Islet precursor cell (in vitro differentiated cells): ENCODE measurements around the gene GPR158.

Experiments used
- DNase-seq: peaks from one replicate; pipeline ENCODE4 v3.0.0-alpha.2; 2018

Gene GPR158

DNA sequence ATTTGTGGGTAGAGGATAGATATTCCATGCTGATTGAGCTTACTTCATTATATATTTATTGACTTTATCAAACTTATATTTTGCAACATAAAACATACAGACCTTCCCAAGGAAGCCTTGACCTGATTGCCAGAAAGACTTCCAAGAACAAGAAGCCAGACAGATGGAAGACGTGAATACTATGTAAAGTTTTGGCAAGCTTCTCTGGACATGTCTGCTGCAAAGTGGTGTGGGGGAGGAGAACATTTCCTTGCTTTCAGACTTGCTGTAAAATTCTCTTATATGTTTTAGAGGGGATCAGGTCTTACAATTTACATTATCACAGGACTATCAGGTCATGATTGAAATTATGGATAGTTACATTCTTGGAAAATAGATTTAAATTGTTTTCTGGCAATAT, 23.4 kb downstream of the GPR158 start:
- no peak for DNase-seq

DNA sequence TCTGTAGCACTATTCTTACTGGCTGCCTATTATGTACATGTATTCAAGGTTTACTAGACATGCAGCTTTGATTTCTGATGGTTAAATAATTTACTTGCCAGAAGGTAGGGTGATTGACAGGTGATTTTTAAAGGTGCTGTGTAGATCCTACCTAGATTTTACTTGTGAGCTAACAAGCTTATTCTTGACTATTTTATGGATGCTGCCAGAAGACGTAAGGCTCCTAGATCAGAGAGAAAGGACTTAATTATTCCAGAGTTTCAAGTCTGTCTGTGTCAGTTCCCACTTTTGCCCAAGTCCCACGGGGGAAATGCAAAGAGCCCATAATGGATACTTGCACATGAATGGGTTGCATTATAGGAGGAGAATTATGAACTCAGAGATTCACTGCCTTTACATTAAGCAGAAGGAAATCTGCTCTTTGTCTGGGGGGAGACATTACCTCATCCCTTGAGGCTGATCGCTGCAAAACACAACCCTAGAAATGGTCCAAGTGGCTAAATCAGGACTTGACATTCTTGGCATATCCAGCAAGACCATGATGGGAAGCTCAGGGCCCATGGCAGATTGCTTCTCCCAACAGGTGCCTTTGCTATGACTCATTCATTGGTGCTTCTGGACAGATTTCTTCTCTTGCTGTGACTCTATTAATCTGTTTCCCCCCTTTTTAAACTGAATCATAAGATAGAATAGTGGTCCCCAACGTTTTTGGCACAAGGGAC, 32.1 kb downstream of the GPR158 start:
- DNase-seq = peak; percentile 57

DNA sequence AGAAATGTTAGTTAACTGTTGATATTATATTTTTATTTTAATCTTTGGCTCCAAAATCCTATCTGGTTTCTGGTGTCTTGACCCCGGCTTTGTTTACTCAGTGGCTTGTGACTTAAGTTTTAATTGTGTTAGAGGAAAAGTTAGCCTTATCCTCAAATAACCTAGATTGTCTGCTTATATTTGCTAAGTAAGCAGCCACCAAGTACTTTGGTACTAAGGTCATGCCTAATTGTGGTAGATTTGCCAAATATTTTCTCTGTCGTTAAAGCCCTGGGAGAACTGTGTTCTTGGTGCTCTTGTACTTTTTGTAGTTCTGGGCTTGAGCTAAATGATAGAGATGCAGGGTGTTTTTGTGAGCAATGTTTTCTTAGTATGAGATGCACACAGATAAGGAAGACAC, 34.8 kb downstream of the GPR158 start:
- DNase-seq = no peak

DNA sequence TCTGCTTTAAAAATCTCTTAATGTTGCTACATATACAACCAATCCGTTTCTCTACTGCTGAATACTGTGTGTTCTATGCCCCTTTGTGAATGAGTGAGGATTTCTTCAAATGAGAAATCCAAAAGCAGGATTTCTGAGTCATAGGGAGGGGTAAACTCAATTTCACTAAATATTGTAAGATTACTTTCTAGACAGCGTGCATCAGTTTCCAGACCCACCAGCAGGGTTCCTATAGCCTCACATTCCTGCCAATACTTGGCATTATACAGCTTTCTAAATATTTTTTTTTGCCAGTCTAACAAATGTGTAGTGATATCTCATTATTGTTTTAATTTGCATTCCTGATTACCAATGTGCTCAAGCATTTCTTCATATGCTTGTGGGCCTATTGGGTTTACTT, 35.5 kb downstream of the GPR158 start:
- no peak for DNase-seq

DNA sequence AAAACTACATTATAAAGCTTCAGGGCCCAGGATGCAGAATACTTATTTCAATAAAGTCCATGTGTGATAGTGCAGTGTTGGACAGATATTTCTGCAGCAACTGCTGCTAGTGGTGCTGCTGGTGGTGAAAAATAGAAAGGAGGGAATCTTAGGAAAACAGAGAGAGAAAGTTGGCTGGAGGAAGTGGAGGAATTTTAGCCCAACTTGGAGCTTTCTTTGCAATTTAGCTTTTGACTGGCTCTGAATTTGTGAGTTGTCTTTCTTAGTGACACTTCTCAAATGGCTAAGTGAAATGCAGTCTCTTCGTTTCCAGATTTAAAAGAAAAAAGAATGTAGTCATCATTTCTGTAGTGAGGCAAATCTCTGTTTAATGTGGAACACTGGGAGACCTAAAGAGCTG, 45.4 kb downstream of the GPR158 start:
- DNase-seq = no peak

DNA sequence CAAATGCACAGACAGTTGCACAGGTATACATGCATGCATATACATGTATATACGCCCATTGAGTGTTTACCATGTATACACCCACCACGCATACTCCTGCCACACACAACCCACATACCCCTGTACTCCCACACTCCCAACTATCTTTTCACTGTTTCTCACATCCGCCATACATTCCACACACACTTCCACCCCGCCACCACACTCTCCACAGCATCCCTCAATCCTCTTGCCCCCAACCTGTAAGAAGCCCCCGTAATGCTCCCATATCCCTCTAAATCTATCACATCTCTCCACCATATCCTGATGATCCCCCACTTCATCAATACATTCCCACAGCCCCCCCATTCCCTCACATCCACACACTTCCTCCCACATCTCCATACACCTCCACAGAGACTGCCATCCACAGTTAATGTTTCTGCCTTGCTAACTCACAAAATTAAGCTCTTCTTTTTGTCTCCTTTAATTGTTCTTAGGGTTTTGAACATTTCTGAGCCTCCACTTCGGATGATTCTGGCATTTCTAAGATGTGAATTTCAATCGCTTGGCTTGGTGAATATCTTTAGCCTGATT, 47.4 kb downstream of the GPR158 start:
- DNase-seq = no peak

DNA sequence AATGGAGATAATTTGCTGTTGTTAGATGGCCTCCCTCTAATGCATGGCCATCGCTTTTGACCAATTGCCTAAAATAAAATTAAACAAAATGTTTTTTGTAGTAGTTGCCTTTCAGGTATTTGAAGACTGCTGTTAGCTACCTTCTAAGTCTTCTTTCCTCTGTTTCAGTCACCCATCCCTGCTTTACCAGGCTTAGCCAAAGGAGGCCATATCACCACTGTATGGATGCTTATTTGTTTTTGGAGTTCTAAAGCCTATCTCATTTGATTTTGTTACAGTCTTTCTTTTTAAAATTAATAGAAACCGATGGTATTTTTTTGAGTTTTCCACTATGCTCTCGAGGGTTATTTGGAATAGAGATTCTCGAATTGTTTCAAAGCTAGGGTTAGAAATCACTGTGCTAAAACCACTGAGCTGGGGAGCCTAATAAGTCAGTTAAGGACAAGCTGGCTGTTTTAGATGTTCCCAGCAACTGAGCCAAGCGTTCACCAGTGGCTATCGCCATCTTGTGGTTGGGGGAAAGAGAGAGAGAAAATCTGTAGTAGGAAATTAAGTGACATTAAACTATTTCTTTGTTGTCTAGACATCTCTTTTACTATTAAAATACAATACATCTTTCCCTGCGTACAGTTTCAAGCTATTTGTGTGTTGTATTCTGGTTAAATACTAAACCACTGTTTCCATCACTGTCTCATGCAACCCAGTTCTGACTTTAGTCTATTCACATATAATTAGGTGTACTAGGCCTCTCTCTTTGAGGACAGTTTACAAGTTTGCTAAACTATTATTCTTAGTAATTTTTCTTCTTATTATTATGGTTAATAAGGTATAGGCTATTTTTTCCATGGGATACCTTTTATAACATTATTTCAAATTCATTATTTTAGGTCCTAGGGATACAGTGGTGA, 52.2 kb downstream of the GPR158 start:
- peak; percentile 59 for DNase-seq

DNA sequence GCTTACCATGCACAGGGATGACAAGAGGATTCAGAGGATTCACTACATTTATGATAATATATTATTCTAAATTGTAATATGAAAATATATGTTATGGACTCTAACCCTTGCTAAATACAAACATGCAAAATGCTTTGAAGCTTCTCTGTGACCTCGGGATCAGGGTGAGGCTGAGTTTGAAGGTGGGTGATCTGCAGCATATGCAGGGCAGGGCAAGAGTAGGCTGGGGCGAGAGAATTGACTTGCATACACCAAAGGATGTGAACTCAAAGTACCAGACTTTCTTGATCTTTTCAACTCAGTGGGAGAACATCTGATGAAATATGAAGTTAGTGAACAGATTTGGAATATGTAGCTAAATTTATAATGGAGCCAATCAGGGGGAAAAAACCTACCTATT, 57.0 kb downstream of the GPR158 start:
- no peak for DNase-seq

DNA sequence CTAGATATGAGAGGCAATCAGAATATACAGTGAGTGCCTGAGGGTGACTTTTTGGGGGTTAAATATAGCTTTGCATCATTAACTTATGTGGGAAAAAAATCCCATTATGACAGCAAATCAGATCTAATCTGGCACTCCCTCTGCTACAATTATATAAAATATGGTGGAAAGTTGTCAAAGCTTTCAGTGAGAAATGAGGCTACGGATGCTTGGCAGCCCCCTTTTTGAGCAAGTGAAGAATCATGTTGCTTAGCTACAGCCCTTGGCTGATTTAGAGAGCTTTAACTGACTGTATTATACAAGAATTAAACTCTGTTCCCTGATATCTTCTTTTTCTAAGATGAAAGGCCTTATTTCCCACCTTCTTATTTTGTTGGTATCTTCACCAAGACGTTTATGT, 57.4 kb downstream of the GPR158 start:
- no peak for DNase-seq

DNA sequence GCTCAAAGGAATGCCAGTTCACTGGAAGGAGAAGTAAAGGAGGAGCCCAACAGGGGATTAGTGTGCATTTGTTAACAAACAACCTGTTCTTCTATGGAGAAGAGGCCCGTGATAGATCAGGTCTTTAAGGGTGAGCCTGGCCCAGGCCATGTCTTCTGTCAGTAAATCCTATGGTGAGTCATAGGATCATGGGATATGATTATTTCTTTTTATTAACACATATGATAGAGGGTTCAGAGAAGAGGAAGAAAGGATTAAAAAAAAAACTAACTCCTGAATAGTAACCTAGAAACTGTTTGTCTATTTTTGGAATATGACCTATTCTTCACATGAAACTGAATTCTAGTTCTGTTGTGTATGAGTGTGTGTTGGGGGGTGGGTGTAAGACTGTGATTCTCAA, 70.4 kb downstream of the GPR158 start:
- no peak for DNase-seq

DNA sequence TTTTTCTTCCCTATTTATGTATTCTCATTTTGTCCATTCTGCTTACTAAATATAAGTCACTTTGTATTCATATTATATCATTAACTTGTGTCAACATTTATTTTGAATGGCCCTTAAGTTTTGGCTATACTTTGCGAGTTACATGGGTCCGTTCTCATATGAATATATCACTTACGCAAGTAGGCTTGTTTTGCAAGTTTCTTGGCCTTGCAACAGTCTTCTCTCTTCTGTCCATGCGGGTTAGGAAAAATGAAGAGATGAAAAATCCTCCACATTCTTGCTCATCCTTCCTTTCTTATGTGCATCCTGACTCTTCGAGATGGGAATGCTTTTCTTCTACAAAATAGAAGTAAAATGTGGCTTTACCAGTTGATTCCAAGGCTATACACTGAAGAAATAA, 82.8 kb downstream of the GPR158 start:
- DNase-seq = no peak

DNA sequence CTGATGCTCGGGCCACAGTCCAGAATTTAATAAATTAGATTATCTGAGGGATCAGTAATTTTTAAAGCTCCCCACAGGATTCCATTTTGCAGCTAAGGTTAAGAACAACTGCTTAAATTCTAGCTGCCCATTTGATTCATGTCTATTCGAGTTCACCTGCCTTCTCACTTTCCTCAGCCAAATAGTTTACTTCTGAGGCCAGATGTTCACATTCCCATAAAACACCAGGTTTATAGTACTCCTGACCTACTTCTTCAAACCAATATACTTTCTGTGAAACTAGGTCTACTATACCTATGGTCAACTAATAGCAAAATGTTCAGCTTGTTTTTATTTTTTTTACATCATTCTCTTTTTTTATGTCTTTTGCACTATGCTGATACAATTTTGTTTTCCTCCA, 86.3 kb downstream of the GPR158 start:
- no peak for DNase-seq

DNA sequence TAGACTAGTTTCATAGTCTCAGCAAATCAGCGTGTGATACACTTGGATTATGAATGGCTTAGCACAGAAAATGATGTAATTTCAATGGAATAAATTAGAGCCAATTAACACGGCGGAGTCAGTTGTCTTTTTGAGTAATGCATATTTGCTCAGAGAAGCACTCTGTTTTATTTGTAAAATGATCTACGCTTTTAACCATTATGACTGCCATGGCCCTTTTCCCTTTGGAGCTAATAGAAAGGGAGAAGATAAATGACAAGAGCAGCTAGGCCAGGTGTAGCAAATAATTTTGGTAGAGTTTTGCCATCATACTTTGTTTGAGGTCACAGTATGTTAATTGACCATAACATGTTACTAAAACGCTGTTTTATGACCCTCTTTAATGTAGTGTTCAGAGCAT, 86.8 kb downstream of the GPR158 start:
- no peak for DNase-seq

DNA sequence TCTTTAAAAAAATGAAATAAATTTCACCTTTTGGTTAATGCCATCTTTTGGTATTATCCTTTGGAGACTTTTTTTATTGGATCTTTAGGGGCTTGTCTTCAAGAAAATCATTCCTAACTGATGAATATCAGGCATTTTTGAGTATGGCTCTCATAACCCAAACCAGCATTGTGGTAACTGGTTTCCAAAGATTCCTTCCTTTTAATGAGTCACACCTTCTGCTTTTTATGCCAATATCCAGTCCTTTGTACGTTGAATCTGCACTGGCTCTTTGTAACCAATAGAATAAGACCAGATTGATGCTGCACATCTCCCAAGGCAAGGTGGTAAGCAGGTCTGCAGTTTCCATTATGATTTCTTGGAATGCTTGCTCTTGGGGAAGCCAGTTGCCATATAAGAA, 89.1 kb downstream of the GPR158 start:
- DNase-seq = no peak

DNA sequence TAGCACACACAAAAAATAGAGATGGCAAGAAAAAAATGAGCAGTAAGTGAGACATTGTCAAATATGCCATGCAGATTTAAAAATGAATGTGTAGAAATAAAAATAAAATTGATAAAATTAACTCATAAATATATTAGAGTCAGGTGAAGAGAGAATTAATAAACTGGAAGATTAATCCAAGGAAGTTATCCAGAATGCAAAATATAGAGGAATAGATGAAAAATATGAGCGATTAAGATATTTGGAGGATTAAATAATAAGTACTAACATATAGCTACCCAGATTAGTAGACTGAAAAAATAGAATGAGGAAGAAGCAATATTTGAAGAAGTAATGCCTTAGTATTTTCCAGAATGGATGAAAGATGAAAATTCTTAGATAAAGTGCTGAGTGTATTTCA, 103.4 kb downstream of the GPR158 start:
- no peak for DNase-seq

DNA sequence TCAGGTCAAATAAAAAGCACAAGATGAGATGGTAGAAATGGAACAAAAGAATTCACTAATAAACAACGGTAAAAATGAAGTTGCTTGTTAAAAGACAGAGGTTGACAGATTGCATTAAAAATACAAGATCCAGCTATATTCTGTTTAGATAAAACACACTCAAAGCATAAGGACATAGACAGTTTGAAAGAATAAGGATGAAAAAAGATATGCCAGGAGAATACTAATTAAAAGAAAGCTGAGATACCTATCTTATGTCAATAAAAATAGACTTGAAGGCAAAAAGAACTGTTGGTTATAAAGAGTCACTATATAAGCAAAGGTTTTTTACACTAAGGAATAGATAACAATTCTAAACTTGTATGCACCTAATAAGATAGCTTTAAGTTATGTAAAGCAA, 105.3 kb downstream of the GPR158 start:
- DNase-seq = no peak

DNA sequence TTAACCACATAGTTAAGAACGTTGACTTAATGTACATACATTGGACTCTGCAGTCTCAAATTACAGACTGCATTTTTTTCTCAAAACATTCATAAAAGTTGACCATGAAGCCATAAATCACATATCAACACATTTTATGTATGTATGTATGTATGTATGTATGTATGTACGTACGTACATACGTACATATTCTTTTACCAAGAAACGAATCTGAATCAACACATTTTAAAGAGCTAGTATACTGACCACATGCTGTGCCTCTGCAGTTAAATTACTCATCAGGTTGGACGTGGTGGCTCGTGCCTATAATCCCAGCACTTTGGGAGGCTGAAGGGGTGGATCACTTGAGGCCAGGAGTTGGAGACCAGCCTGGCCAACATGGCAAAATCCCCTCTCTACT, 105.8 kb downstream of the GPR158 start:
- no peak for DNase-seq

DNA sequence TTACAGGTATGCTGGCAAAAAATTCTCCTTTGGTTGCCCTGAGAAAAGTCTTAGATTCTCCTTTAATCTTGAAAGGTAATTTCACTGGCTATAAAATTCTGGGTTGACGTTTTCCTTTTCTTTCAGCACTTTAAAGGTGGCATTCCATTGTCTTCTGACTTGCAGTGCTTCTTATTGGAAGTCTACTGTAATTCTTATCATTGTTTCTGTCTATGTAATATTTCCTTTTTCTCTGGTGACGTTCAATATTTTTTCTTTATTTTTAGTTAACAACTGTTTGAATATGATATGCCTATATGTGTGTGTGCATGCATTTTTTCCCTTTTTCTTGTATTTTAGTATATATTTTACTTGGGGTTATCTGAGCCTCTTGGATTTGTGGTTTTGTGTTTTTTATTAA, 111.0 kb downstream of the GPR158 start:
- no peak for DNase-seq

DNA sequence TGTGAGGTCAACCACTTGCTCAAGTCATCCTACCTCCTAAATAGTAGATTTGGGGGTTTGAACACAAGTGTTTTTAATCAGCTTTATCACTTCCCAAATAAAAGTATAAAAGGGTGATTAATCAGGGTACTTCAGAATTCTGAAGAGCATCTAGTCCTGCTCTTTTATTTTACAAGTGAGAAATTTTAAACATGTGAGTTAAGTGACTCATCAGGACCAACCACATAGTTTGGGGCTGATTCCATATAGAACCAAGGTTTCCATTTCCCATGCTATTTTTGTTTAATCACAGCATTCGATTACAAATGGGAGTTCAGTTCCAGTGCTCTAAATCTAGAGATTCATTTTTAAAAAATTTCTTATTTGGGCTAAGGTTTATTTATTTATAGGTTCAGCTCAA, 113.4 kb downstream of the GPR158 start:
- no peak for DNase-seq

DNA sequence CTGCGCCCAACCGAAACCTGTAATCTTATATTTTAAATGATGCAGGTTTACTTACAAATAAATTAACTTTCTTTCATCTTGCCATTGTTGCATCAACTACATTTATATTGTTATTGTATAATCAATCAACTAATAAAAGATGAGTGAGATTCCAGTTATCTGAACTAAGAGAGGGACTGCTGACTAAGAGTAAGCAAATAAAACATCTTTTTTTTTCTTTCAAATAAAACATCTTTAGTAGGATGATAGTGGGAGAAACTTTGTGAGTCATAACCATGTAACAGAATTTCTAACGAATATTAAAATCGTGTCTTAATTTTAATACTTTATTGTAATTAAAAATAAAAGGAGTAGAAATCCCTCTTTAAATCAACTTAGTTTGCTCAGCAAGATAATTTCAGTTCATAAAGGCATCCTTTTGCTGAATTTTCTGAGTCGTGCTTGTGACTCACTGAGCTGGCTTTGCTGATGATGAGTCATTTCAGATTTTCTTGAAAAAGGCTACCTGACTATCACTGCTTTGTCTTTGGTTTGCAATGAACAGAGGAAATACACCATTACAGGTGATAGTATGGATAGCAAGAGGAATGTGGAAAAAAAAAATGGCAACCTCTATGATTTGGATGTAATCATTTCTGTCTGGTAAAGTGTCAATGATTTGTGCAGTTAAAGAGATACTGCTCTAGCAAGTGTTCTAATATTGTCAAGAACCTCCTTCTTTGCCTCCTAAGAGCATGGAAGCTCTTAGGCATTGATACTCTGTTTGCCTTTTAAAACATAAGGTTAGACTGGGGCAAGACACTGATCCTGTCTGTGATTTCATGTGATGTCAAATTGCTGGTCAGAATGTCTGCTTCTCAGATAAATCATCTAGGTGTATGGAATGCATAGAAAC, 119.5 kb downstream of the GPR158 start:
- peak; percentile 48 for DNase-seq

DNA sequence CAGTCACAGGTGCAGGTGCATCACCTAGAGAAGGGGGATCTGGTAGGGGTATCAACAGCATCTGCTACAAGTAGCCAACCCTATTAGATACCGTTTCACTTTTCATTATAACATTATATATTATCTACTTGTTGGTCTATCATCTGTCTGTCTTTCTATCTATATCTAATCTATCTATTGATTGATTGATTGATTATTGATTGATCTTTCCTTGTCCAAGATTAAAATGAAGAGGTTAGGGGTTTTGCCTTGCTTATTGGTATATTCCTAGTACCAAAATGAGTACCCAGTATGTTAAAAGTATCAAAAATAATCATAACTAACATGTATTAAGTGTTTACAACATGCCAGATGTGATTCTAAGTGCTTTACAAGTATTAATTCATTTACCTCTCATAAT, 121.5 kb downstream of the GPR158 start:
- DNase-seq = no peak

DNA sequence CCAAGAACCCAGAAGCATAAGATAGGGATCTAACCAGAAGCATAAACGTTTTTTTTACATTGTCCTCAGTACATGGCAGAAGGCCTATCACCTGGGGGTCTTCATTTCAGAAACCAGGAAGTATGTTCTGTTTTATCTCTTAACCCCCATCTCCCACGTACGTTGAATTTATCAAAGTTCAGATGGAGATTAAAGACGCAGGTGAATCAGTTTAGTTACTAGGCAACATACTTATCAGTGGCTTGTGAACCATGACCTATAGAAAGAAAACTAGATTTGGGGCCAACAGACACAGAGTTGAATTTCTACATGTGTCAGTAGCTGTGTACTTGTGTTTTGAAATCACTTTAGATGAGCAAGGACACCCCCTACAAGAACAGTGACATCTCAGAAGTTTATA, 122.7 kb downstream of the GPR158 start:
- DNase-seq = no peak

DNA sequence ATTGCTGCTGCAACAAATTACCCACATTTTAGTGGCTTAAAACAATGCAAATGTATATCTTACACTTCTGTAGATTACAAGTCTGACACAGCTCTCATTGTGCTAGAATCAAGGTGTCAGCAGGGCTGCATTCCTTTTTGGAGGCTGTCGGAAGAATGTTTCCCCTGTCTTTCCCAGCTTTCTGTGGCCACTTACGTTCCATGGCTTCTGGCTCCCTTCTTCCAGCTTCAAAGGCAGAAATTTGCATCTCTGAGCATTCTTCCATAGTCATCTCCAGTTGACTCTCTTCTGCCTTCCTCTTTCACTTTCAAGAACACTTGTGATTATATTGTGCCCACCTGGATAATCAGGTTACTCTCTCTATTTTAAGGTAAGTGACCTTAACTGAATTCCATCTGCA, 125.3 kb downstream of the GPR158 start:
- DNase-seq = peak; percentile 50
